Stimulated activated CD4-positive, alpha-beta T cell treated with anti-CD3 and anti-CD28 coated beads, Interleukin-4, amount 100 ng/mL, for 4 hours (primary cell): ENCODE measurements around the gene NSMCE1.

Source experiments
- DNase-seq, 2 experiments: peaks; one replicate each; pipeline ENCODE4 v3.0.0-alpha.2; 2020

Gene NSMCE1

GRCh38 chr16:27268376-27269299, at the start of gene NSMCE1:
Gene NSMCE1 (minus strand): TSS chr16:27268772. CDS start chr16:27257570, 11,202 bp downstream.
- DNase-seq = peak; percentile 95 to 98

- peak in 1 of 2 experiments; percentile 57 for DNase-seq
Observed at GRCh38 chr16:27317738-27318391, 49.3 kb upstream of the NSMCE1 start.

- no peak for DNase-seq
Observed at GRCh38 chr16:27317320-27317719, 48.7 kb upstream of the NSMCE1 start.

GRCh38 chr16:27316038-27316680, 47.6 kb upstream of the NSMCE1 start:
- no peak for DNase-seq

GRCh38 chr16:27315333-27316037, 46.9 kb upstream of the NSMCE1 start:
- peak; percentile 37 to 48 for DNase-seq

- no peak for DNase-seq
Observed at GRCh38 chr16:27314986-27315332, 46.4 kb upstream of the NSMCE1 start.

- DNase-seq = peak; percentile 42 to 56
Observed at GRCh38 chr16:27314161-27314723, 45.7 kb upstream of the NSMCE1 start.

GRCh38 chr16:27313422-27314160, 45.0 kb upstream of the NSMCE1 start, which contains the start of gene IL4R:
Gene IL4R (plus strand): TSS chr16:27313974. CDS start chr16:27340204, 26,230 bp downstream.
- DNase-seq = peak; percentile 63 to 64

- no peak for DNase-seq
Observed at GRCh38 chr16:27312580-27313421, 44.2 kb upstream of the NSMCE1 start.

- DNase-seq = no peak
Observed at GRCh38 chr16:27311897-27312303, 43.3 kb upstream of the NSMCE1 start.

- DNase-seq = no peak
Observed at GRCh38 chr16:27311448-27311830, 42.9 kb upstream of the NSMCE1 start.

- no peak for DNase-seq
Observed at GRCh38 chr16:27310576-27311447, 42.2 kb upstream of the NSMCE1 start.

GRCh38 chr16:27308792-27309191, 40.2 kb upstream of the NSMCE1 start:
- DNase-seq = no peak

GRCh38 chr16:27305839-27306442, 37.4 kb upstream of the NSMCE1 start:
- DNase-seq = no peak

GRCh38 chr16:27304881-27305745, 36.5 kb upstream of the NSMCE1 start:
- DNase-seq = no peak

- no peak for DNase-seq
Observed at GRCh38 chr16:27304102-27304501, 35.5 kb upstream of the NSMCE1 start.

GRCh38 chr16:27303256-27304100, 34.9 kb upstream of the NSMCE1 start:
- no peak for DNase-seq
